NOMO-1 (cell line): ENCODE data around the gene UNC13A.

Experiments used
- DNase-seq, 2 experiments: peaks; one replicate each; lab custom pipeline; 2025; ENCODE audit not compliant: unreplicated experiment in 2 of 2; lab: John Stamatoyannopoulos, UW

The UNC13A gene

DNA sequence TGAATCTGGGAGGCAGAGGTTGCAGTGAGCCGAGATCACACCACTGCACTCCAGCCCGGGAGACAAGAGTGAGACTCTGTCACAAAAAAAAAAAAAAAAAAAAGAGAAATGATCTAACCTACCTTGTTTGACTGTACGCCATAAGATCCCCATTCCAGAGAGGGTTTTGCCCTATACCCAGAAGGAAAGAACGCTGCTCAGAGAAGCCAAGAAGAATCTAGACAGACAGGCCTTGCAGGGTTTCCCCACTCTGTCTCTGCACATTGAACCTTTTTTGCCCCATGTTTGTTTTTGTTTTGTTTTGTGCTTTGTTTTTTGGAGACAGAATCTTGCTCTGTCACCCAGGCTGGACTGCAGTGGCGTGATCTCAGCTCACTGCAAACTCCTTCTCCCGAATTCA is 23.7 kb upstream of the UNC13A start:
- DNase-seq = no peak

GRCh38 chr19:17706750-17707181 is 18.6 kb upstream of the UNC13A start:
- DNase-seq = no peak

GRCh38 chr19:17703824-17704463 is 15.8 kb upstream of the UNC13A start:
- DNase-seq = peak; percentile 26 to 37

DNA sequence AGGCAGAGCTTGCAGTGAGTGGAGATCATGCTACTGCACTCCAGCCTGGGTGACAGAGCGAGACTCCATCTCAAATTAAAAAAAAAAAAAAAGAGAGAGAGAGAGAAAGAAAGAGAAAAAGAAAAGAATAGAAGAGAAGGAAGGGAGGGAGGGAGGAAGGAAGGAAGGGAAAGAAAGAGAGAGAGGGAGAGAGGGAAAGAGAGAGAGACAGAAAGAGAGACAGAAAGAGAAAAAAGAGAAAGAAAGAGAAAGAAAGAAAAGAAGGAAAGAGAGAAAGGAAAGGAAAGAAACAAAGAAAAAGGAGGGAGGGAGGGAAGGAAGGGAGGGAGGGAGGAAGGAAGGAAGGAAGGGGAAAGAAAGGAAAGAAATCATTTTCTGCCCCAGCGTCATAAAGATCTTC is 7.0 kb upstream of the UNC13A start:
- DNase-seq = no peak

DNA sequence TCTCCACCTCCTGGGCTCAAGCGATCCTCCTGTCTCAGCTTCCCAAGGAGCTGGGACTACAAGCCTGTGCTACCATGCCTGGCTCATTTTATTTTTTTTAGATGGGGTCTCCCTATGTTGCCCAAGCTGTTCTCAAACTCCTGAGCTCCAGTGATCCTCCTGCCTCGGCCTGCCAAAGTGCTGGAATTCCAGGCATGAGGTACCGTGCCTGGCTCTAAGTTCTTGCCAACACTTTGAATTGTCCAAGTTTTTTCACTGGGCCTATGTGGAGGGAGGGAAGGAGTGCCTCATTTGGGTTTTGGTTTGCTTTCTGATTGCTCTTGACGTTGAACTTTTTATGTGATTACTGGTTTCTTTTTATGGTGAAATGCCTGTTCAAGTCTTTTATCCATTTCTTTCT is 4.4 kb upstream of the UNC13A start:
- DNase-seq = no peak

- no peak for DNase-seq
Measured at GRCh38 chr19:17688853-17689595, 870 bp upstream of the UNC13A start.

- DNase-seq = no peak
Measured at GRCh38 chr19:17687141-17687856, 855 bp downstream of the UNC13A start.

- DNase-seq = no peak
Measured at GRCh38 chr19:17686592-17687024, 1.5 kb downstream of the UNC13A start.

- DNase-seq = no peak
Measured at GRCh38 chr19:17686023-17686521, 2.1 kb downstream of the UNC13A start.

DNA sequence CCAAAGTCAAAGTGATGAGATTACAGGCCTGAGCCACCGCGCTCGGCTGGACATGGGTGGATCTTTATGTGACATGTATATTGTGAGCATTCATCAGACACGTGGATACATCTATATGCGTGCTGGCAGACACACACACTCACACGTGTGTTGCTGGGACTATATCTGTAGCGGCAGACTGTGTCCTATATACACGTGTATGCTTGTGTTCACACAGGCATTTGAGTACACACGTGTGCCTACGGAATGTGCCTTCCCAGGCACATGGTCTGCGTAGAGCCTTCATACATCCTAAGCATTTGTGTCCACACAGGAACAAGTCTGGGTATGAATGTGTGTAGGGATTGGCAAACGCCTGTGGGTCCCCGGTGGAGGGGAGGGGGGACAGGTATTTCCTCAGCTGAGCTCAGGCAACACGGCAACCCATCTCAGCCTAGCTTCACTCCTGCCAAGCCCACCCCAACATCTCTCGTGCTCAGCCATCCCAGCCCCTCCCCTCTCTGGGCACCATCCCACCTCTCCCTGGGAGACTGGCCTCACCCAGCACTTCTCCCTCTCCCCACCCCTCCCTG is 2.6 kb downstream of the UNC13A start:
- no peak for DNase-seq

- DNase-seq = no peak
Measured at GRCh38 chr19:17684256-17684655, 3.9 kb downstream of the UNC13A start.

- no peak for DNase-seq
Measured at GRCh38 chr19:17683078-17683477, 5.1 kb downstream of the UNC13A start.

DNA sequence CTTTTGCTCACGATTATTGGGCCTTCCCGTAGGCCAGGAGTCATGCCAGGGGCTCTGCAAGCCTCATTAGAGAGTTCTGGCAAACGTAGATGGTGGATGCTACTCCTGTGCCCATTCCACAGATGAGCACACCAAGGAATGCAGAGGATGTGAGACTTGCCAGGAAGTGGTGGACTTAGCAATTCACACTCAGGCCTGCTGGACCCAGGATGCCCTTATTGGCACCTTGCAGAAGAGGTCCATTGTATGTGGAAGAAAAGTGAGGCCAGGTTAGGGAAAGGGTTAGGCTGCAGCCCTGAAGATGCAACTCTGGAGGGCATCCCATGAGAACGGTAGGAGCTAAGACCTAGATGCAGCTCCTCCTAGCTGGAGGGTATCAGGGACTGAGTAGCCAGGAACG is 5.9 kb downstream of the UNC13A start:
- no peak for DNase-seq

- peak in 1 of 2 experiments; percentile 51 for DNase-seq
Measured at GRCh38 chr19:17681505-17682125, 6.5 kb downstream of the UNC13A start.

DNA sequence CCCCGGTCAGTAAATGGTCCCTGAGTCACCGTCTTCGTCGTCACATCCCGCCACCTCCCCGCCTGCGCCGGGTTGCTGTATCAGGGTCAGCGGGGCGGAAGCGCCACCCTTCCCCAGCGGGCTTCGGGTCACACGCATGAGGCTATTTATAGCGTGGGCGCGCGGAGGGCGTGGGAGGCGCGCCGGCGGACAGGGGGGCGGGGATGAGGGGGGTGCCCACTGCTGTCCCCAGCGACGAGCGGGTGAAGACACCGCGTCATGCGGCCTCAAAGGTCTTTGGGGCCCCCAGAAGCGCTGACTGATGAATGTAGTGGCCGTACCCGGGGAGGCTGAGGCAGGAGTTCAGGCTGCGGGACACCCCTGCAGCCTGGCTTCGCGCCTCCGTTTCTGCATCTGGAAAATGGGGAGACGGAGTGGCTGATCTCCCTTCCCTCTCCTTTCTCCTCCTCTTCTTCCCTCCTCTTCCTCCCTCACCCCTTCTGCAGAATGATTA is 7.9 kb downstream of the UNC13A start:
- peak; percentile 61 to 64 for DNase-seq

DNA sequence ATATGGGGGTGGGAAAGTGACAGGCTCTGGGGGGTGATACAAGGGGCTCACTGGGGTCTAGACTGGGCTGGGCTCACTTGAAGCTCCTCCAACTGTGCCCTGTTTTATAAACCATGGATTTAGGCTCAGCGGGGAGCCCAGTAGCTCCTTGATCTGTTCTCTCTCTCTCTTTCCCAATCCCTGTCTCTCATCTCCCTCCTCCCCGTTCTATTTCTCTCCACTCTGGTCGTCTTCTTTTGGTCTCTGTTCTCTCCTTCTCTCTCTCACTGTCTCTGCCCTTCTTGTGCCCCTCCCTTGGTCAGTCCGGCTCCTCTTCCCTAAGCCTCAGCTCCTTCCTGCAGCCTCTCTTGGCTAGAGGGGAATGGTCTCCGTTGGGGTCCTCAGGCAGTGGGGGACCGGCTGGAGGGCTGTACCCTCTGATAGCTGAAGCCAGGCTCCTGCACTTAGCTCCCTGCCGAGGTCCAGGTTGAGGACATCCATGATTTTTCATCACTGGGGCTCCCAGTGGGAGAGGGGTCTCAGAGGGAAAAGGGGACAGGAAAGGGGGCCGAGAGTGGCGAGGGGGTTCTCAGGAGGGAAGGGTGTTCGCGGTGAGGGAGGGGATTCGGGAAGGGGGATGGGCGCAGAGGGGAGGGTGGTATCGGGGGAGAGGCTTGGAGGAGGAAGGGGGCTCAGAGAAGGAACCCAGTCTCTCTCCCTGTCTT is 8.5 kb downstream of the UNC13A start:
- DNase-seq = no peak

- DNase-seq = no peak
Measured at GRCh38 chr19:17678836-17679235, 9.3 kb downstream of the UNC13A start.

DNA sequence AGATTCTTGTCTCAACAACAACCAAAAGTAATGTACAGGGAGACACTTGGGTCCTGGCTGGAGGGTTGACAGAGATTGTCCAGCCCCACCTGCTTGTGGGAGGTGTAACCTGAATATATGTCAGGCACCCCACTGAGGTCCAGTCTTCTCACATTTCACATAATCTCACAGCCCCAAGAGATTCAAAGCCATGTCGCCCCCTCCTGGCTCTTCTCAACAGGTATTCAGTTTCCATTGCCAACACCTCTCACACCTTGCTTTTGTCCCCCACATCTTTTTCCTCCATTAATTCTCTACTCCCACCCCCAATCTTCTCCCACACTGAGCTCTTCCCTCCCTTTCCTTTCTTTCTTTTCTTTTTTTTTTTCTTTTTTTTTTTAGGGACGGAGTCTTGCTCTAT is 11.2 kb downstream of the UNC13A start:
- no peak for DNase-seq

- DNase-seq = no peak
Measured at GRCh38 chr19:17676295-17676694, 11.9 kb downstream of the UNC13A start.
